Endothelial cell of umbilical vein (primary cell): ENCODE data around the gene PTN.
"Not testable (repeated sequence)": the region's sequence is repeated elsewhere in the genome, so short reads cannot be mapped to it uniquely, and the experiment has no call there.

Experiments used
- CTCF ChIP-seq, 2 donors: IDR thresholded peaks; 1 replicate in 1 of 2; 2 replicates in 1 of 2; pipeline ENCODE4 v1.5.1; 2011; ENCODE audit warnings: low read length in 2 of 2, mild to moderate bottlenecking in 2 of 2, moderate library complexity in 2 of 2, control low read depth in 1 of 2, inconsistent platforms in 1 of 2, low read depth in 1 of 2; ENCODE audit not compliant: insufficient read depth in 1 of 2; ENCODE audit errors: extremely low read depth in 1 of 2
- EZH2 ChIP-seq: IDR thresholded peaks from 2 replicates; pipeline ENCODE4 v1.6.1; 2012; ENCODE audit warnings: borderline replicate concordance, low read depth, mild to moderate bottlenecking, moderate library complexity, low read length, inconsistent platforms; ENCODE audit not compliant: severe bottlenecking
- FOS ChIP-seq: IDR thresholded peaks from 2 replicates; pipeline ENCODE4 v1.6.1; 2011; ENCODE audit warnings: mild to moderate bottlenecking, low read length, moderate library complexity, borderline replicate concordance; ENCODE audit not compliant: insufficient read depth
- GATA2 ChIP-seq: IDR thresholded peaks from 2 replicates; pipeline ENCODE4 v1.7.0; 2011; ENCODE audit warnings: low read depth, mild to moderate bottlenecking, moderate library complexity, mixed read lengths, low read length; ENCODE audit not compliant: insufficient read length, insufficient read depth
- JUN ChIP-seq: IDR thresholded peaks from 2 replicates; pipeline ENCODE4 v1.6.1; 2011; ENCODE audit warnings: borderline replicate concordance, low read depth; ENCODE audit not compliant: insufficient read length, insufficient read depth
- MAX ChIP-seq: IDR thresholded peaks from 2 replicates; pipeline ENCODE4 v1.6.1; 2011; ENCODE audit not compliant: insufficient read depth, insufficient read length
- MYC ChIP-seq: IDR thresholded peaks from one replicate; pipeline ENCODE4 v1.6.1; 2011; ENCODE audit warnings: mild to moderate bottlenecking, low read depth, low read length
- POLR2A ChIP-seq: IDR thresholded peaks from 2 replicates; pipeline ENCODE4 v1.6.1; 2012; ENCODE audit warnings: low read depth, mild to moderate bottlenecking, control low read depth, low read length
- POLR2AphosphoS5 ChIP-seq: IDR thresholded peaks from 2 replicates; pipeline ENCODE4 v1.6.1; 2012; ENCODE audit warnings: low read depth, mild to moderate bottlenecking, control low read depth, low read length, moderate library complexity; ENCODE audit not compliant: insufficient read depth

GRCh38 chr7:137239186-137239585 lies 104.3 kb downstream of the PTN start:
- TF ChIP-seq CTCF (IDR thresholded peaks at IDR 0.05; ENCODE audit: extremely low read depth in 1 of 2, insufficient read depth in 1 of 2, low read depth in 1 of 2, low read length in 2 of 2); POLR2A; EZH2; POLR2AphosphoS5; JUN; MAX; MYC; FOS; GATA2: not testable (repeated sequence)
